ENCODE results near the gene RFXANK. TPM values are rescaled to one million over a fixed set of nuclear protein-coding genes. Genes with fewer than 3 reads are reported as not detected.
A peak's percentile ranks its signal among the peaks of the same experiment; 100 is the strongest.

RFXANK gene
- total RNA-seq, 1 experiment from 2014 or later = 78.7 TPM

GRCh38 chr19:19215792-19216191, 23.7 kb downstream of the RFXANK start (continued):
- TF ChIP-seq NR3C1 (CRISPR knock-in tag; conservative IDR thresholded peaks at IDR 0.05; ENCODE audit: low read depth) = no peak

GRCh38 chr19:19217099-19217498, 25.0 kb downstream of the RFXANK start:
- H3K4me3 Mint-ChIP-seq = peak overlapping the region; percentile 36
- ATAC-seq = peak; percentile 18; the same call in 1 of the 2 replicates
- no peak for TF ChIP-seq FOXP4 (CRISPR knock-in tag; IDR thresholded peaks at IDR 0.05)
- no peak for TF ChIP-seq AR (CRISPR knock-in tag; IDR thresholded peaks at IDR 0.05)
- no peak for TF ChIP-seq ZNF396 (CRISPR knock-in tag; IDR thresholded peaks at IDR 0.05; ENCODE audit: borderline replicate concordance)
- no peak for TF ChIP-seq ZNF121 (CRISPR knock-in tag; IDR thresholded peaks at IDR 0.05)
- TF ChIP-seq ATF6 (CRISPR knock-in tag; IDR thresholded peaks at IDR 0.05) = no peak
- no peak for TF ChIP-seq ARID4B (CRISPR knock-in tag; IDR thresholded peaks at IDR 0.05; ENCODE audit: borderline replicate concordance)
- no peak for TF ChIP-seq NR3C1 (CRISPR knock-in tag; conservative IDR thresholded peaks at IDR 0.05; ENCODE audit: low read depth)
- TF ChIP-seq KAT7 (CRISPR knock-in tag; IDR thresholded peaks at IDR 0.05; ENCODE audit: borderline replicate concordance) = no peak
- TF ChIP-seq OVOL2 (CRISPR knock-in tag; IDR thresholded peaks at IDR 0.05; ENCODE audit: borderline replicate concordance) = no peak
- no peak for TF ChIP-seq GTF2I (CRISPR knock-in tag; conservative IDR thresholded peaks at IDR 0.05)
- no peak for TF ChIP-seq FOXK1 (CRISPR knock-in tag; IDR thresholded peaks at IDR 0.05)
- no peak for TF ChIP-seq ZNF232 (CRISPR knock-in tag; IDR thresholded peaks at IDR 0.05)
- no peak for TF ChIP-seq ERG (CRISPR knock-in tag; IDR thresholded peaks at IDR 0.05)
- no peak for TF ChIP-seq CREB1 (CRISPR knock-in tag; IDR thresholded peaks at IDR 0.05)
- no peak for TF ChIP-seq HMGA2 (CRISPR knock-in tag; IDR thresholded peaks at IDR 0.05)
- TF ChIP-seq JAZF1 (CRISPR knock-in tag; IDR thresholded peaks at IDR 0.05) = no peak
- TF ChIP-seq TEAD1 (CRISPR knock-in tag; IDR thresholded peaks at IDR 0.05) = no peak
- no peak for TF ChIP-seq IRF1 (CRISPR knock-in tag; IDR thresholded peaks at IDR 0.05)
- no peak for TF ChIP-seq ATF2 (CRISPR knock-in tag; IDR thresholded peaks at IDR 0.05; ENCODE audit: borderline replicate concordance, low read depth)
- TF ChIP-seq MLX (CRISPR knock-in tag; IDR thresholded peaks at IDR 0.05) = no peak
- H3K27ac Mint-ChIP-seq = no peak overlapping the region
- CTCF ChIA-PET = interaction anchor here (1.1 to 3.4 kb wide), 4 partner anchors 8 to 45 kb away, joined by 3 to 29 read pairs (median 4); no protein-coding TSS in a partner anchor
- POLR2A ChIA-PET = no interaction called here
- DNase-seq (ENCODE audit: low spot score) = no peak
- no peaks in the 10 kb centered on the region for H3K9me3 Mint-ChIP-seq
- H3K36me3 Mint-ChIP-seq = no peaks in the 10 kb centered on the region
- H3K4me1 Mint-ChIP-seq = peaks cover 14% of the 10 kb centered on the region
- H3K27me3 Mint-ChIP-seq (ENCODE audit: low read depth) = peaks cover 50% of the 10 kb centered on the region
